GM19467 (cell line): ENCODE data around the gene EXOC4.

Source experiments
- ATAC-seq: cut with Tn5 transposase; IDR thresholded peaks from one replicate; pipeline ENCODE4 v1.9.1; 2021; ENCODE audit warnings: mild to moderate bottlenecking, moderate library complexity; ENCODE audit not compliant: unreplicated experiment

Gene EXOC4

GRCh38 chr7:133563251-133563650 is 310.4 kb downstream of the EXOC4 start:
- no peak for ATAC-seq

GRCh38 chr7:133564484-133564883 is 311.6 kb downstream of the EXOC4 start:
- no peak for ATAC-seq

- ATAC-seq = no peak
Observed at GRCh38 chr7:133568544-133568943, 315.7 kb downstream of the EXOC4 start.

GRCh38 chr7:133570321-133570720 is 317.4 kb downstream of the EXOC4 start:
- no peak for ATAC-seq

- ATAC-seq = no peak
Observed at GRCh38 chr7:133571076-133571475, 318.2 kb downstream of the EXOC4 start.

- ATAC-seq = no peak
Observed at GRCh38 chr7:133572087-133572486, 319.2 kb downstream of the EXOC4 start.

- ATAC-seq = no peak
Observed at GRCh38 chr7:133572843-133573242, 320.0 kb downstream of the EXOC4 start.

GRCh38 chr7:133573554-133574265 is 320.8 kb downstream of the EXOC4 start:
- ATAC-seq = no peak

- no peak for ATAC-seq
Observed at GRCh38 chr7:133575726-133576440, 323.0 kb downstream of the EXOC4 start.

- ATAC-seq = no peak
Observed at GRCh38 chr7:133576612-133577168, 323.8 kb downstream of the EXOC4 start.

- ATAC-seq = no peak
Observed at GRCh38 chr7:133582766-133583523, 330.1 kb downstream of the EXOC4 start.

- ATAC-seq = no peak
Observed at GRCh38 chr7:133583545-133584171, 330.8 kb downstream of the EXOC4 start.

GRCh38 chr7:133584956-133585668 is 332.2 kb downstream of the EXOC4 start:
- ATAC-seq = no peak

- ATAC-seq = no peak
Observed at GRCh38 chr7:133586253-133586652, 333.4 kb downstream of the EXOC4 start.

- ATAC-seq = no peak
Observed at GRCh38 chr7:133587903-133588302, 335.0 kb downstream of the EXOC4 start.

- ATAC-seq = no peak
Observed at GRCh38 chr7:133590795-133591194, 337.9 kb downstream of the EXOC4 start.

GRCh38 chr7:133591704-133592340 is 338.9 kb downstream of the EXOC4 start:
- no peak for ATAC-seq

GRCh38 chr7:133593561-133593960 is 340.7 kb downstream of the EXOC4 start:
- ATAC-seq = no peak

- ATAC-seq = no peak
Observed at GRCh38 chr7:133601617-133602016, 348.7 kb downstream of the EXOC4 start.

- no peak for ATAC-seq
Observed at GRCh38 chr7:133602291-133602690, 349.4 kb downstream of the EXOC4 start.
